Adipocyte (in vitro differentiated cells): ENCODE data around the gene METRNL.

Source experiments
- DNase-seq: peaks from one replicate; pipeline ENCODE4 v3.0.0-alpha.2; 2015; ENCODE audit warnings: low read depth
- H3K27me3 ChIP-seq: replicated peaks from 2 replicates; pipeline ENCODE4 v1.7.0; 2013; ENCODE audit warnings: mild to moderate bottlenecking, low read length, moderate library complexity; ENCODE audit not compliant: control insufficient read depth, insufficient read depth
- H3K36me3 ChIP-seq: 2 replicates; pipeline ENCODE4 v1.7.0; 2013; ENCODE audit warnings: low read length, mild to moderate bottlenecking, moderate library complexity; ENCODE audit not compliant: control insufficient read depth, insufficient read depth, severe bottlenecking
- H3K4me1 ChIP-seq: 2 replicates; pipeline ENCODE4 v1.7.0; 2013; ENCODE audit warnings: mild to moderate bottlenecking, low read length, moderate library complexity; ENCODE audit not compliant: control insufficient read depth, insufficient read depth
- H3K4me3 ChIP-seq: 2 replicates; pipeline ENCODE4 v1.7.0; 2013; ENCODE audit warnings: mild to moderate bottlenecking, low read length, moderate library complexity
- H3K9ac ChIP-seq: 2 replicates; pipeline ENCODE4 v1.7.0; 2013; ENCODE audit warnings: mild to moderate bottlenecking, low read length, moderate library complexity
- H3K9me3 ChIP-seq: 2 replicates; pipeline ENCODE4 v1.7.0; 2013; ENCODE audit warnings: mild to moderate bottlenecking, low read length, moderate library complexity; ENCODE audit not compliant: control insufficient read depth

Gene METRNL

DNA sequence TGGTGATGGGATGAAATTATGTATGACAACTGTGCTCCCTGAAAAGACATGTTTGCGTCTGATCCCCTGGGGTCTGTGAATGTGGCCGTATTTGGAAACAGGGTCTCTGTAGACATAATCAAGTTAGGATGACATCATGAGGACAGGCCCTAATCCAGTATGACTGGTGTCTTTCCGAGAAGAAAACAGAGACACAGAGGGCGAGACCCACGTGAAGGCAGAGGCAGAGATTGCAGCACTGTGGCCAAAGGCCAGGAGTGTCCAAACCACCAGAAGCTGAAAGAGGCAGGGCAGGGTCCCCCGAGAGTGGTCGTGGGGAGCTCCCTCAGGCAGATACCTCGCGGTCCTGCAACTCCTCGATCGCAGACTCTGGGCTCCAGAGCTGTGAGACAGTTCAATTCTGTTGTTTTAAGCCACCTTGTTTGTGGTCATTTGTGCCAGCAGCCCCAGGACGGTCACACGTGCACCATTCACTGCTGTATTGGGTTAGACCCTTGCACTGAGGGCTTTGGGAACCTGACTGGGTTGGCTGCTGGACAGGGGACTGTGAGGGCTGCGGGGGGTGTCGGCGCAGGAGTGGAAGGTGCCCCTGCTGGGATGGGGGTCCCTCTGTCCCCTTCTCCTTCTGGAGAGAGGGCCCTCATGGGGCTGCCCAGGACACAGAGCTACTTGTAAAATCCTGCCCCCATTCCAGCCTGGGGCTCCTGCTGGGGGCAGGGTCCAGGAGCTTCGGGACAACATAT lies 27.7 kb downstream of the METRNL start:
- Histone ChIP-seq H3K9ac (peak overlapping the region; percentile 46), H3K9me3 (no peaks in the 10 kb centered on the region), H3K27me3 (no peaks in the 10 kb centered on the region), H3K4me1 (peaks cover 58% of the 10 kb centered on the region), H3K4me3 (no peak overlapping the region), H3K36me3 (no peaks in the 10 kb centered on the region)
- DNase-seq: peak; percentile 28

DNA sequence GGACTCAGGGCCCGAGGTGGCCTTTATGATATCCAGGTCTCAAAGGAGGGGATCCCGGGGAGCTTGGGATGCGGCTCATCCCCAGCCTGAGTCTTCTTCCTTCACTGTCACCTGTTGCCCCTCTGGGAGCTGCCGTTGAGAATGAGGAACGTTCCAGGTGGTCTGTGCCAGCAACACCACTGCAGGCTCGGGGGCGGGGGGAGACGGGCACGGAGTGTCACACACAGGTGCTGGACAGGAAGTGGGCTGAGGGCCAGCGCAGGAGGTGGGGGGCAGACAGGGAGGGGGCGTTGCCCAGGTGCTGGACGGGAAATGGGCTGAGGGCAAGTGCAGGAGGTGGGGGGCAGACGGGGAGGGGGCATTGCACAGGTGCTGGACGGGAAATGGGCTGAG lies 28.2 kb downstream of the METRNL start:
- DNase-seq: no peak

DNA sequence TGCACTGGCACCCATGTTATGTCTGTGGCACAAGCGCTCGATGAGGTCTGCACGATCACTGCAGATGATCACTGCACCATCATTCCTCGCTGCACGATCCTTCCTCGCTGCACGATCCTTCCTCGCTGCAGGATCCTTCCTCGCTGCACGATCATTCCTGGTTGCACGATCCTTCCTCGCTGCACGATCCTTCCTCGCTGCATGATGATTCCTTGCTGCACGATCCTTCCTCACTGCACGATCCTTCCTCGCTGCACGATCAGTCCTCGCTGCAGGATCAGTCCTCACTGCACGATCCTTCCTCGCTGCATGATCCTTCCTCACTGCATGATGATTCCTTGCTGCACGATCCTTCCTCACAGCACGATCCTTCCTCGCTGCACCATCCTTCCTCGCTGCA lies 29.3 kb downstream of the METRNL start:
- no peaks in the 10 kb centered on the region for H3K9me3 ChIP-seq
- peaks cover 54% of the 10 kb centered on the region for H3K4me1 ChIP-seq
- H3K36me3 ChIP-seq: no peaks in the 10 kb centered on the region
- DNase-seq: no peak
- H3K27me3 ChIP-seq: no peaks in the 10 kb centered on the region
- no peak overlapping the region for H3K4me3 ChIP-seq
- H3K9ac ChIP-seq: no peak overlapping the region

More for the DNA sequence above, 28.2 kb downstream of the METRNL start:
- Histone ChIP-seq H3K27me3 (no peaks in the 10 kb centered on the region), H3K4me3 (no peak overlapping the region), H3K4me1 (peaks cover 54% of the 10 kb centered on the region), H3K36me3 (no peaks in the 10 kb centered on the region), H3K9ac (peak overlapping the region; percentile 46), H3K9me3 (no peaks in the 10 kb centered on the region)

DNA sequence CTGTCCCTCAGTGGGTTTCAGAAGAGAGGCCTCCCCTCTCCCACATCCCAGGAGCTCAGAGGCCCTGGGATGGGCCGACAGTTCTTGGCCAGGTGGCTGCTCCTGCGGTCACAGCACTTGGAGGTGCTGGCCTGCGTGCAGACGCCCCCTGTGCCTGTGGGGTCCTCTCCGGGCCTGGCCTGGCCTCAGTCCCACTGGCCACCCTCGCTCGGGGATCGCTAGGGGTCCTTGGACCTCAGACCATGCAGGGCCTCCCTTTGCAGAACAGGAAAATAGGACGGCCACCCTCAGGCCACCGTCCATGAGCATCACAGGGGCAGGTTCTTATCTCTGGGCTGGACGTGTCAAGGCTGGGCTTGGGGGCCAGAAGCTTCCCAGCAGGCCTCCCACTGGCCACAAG lies 30.0 kb downstream of the METRNL start:
- no peak overlapping the region for H3K4me3 ChIP-seq
- no peak for DNase-seq
- H3K36me3 ChIP-seq: no peaks in the 10 kb centered on the region
- no peaks in the 10 kb centered on the region for H3K9me3 ChIP-seq
- peaks cover 54% of the 10 kb centered on the region for H3K4me1 ChIP-seq
- H3K9ac ChIP-seq: peak overlapping the region; percentile 75
- no peaks in the 10 kb centered on the region for H3K27me3 ChIP-seq

DNA sequence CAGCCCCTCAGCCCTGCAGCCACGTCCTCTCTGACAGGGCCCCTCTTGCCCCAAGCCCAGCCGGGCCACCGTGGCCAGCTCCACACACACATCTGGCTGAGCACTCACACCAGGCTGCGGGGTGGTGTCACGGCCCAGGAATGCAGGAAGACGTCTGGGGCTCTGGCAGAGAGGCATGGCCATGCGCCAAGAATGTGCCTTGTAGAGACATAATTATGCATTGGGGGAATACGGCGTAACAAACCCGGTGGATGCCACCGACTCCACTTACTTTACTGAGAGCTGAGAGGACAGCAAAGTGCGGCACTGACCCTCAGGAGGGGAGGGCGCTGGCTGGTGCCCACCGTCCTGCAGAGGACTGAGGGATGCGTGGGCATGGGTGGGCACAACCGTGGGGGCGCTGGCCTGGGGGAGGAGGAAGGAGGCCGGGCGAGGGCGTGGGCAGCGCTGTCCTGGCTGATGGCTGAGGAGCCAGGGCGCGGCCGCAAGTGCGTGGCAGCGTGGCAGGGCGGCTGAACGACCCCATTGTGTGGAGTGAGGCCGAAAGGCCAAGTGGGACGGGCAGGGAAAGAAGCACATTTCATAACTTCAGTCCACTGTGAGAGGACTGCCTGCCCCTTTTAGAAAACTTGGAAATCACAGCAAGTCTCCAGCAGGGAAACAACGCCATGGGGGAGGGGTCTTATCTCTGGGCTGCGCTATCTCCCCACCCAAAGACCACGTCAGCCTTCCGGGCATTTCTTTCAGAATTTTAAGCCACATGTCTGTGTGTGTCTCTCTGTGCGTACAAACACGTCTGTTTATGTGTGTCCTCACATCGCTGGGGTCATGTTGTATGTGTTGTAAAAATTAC lies 30.6 kb downstream of the METRNL start:
- Histone ChIP-seq H3K4me1 (peaks cover 51% of the 10 kb centered on the region), H3K9me3 (no peaks in the 10 kb centered on the region), H3K9ac (peak overlapping the region; percentile 75), H3K4me3 (peak overlapping the region; percentile 64), H3K36me3 (no peaks in the 10 kb centered on the region), H3K27me3 (no peaks in the 10 kb centered on the region)
- peak; percentile 96 for DNase-seq

DNA sequence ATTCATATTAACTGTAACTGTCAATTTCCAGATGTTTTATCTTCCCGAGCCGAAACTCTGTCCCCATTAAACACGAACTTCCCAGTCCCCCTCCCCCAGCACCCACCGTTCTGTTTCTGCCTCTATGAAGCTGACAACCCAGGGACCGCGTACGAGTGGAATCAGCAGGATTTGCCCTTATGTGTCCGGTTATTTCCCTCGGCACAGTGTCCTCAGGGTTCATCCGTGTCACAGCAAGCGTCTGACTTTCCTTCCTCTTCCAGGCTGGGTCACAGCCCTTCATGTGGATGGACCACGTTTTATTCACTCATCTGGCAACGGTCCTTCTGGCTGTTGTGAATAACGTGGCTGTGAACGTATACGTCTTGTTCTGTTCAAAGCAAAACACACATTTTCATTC lies 31.3 kb downstream of the METRNL start:
- H3K4me3 ChIP-seq: peak overlapping the region; percentile 64
- DNase-seq: no peak
- H3K27me3 ChIP-seq: no peaks in the 10 kb centered on the region
- no peaks in the 10 kb centered on the region for H3K9me3 ChIP-seq
- H3K4me1 ChIP-seq: peaks cover 44% of the 10 kb centered on the region
- peak overlapping the region; percentile 75 for H3K9ac ChIP-seq
- H3K36me3 ChIP-seq: no peaks in the 10 kb centered on the region

DNA sequence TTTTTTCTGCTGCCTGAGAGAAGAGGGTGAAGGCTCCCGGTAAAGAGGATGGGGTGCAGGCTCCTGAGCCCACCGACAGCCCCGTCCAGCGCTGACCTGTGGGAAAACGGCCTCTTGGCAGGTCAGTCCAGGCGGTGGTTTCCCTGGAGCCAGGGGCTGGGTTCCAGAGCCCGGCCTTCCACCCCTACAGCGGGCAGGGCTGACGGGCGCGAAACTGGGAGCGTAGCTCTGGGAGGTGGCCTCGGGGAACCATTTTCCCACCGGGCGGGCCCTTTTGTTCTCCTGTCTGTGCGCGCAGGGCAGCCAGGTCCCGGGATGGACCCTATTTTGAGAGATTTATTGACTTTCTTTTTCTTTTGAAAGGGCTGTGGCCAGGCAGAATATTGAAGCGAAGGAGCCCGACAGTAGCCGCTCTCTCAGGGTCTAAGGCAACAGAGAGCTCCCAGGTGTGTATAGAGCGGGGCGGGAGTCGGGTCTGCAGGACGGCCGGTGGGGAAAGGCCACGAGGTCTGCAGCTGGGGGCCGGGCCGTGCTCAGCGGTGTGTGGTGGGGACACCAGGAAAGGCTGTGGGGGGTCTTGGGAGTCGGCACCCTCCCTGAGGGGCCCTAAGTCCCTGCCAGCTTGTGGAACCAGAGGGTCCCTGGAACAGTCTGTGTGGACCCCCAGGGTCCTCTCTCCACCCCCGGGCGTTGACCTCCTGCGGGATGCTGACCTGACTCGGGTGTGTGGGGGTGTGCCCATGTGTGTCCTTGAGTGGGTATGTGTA lies 32.3 kb downstream of the METRNL start:
- Histone ChIP-seq H3K27me3 (no peaks in the 10 kb centered on the region), H3K9me3 (no peaks in the 10 kb centered on the region), H3K9ac (peak overlapping the region; percentile 75)

DNA sequence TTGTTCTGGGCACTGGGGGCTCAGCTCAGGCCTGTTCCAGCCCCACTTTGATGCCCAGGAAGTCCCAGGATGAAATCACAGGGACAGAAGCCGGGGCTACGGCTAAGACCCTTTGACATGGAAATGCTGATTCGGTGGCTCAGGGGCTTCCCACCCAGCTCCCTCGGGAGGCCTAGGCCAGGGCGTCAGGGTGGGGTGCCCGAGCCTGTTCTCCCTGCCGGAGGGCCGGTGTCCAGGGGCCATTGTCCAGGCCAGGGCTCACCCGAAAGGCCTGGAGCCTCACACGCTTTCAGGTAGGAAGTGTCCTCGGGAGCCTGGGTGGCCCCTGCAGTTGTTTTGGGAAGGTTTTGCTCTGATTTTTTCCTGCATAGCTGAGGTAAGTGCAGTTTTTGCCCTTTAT lies 34.0 kb downstream of the METRNL start:
- Histone ChIP-seq H3K36me3 (no peaks in the 10 kb centered on the region), H3K9ac (no peak overlapping the region), H3K4me1 (peaks cover 24% of the 10 kb centered on the region), H3K9me3 (no peaks in the 10 kb centered on the region), H3K27me3 (no peaks in the 10 kb centered on the region), H3K4me3 (no peak overlapping the region)
- DNase-seq: no peak

More for the DNA sequence above, 32.3 kb downstream of the METRNL start:
- no peak for DNase-seq
- Histone ChIP-seq H3K4me3 (no peak overlapping the region), H3K4me1 (peaks cover 35% of the 10 kb centered on the region), H3K36me3 (no peaks in the 10 kb centered on the region)

DNA sequence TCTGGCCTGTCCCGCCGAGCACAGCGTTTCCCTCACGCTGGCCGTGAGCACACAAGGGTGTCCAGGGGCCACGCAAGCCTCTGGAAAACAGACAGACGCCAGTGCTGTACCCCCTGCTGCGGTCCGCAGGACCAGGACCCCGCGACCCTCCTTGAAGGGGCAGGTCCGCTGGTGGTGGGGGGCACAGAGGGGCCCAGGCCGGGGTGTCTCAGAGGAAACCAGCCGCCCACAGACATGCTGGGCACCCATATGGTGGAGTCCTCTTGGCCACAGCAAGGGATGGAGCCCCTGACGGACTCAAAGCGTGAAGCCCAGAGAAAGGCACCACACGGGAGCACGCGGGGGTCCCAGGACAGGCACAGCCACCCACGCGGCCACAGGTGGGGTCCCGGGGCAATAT lies 34.4 kb downstream of the METRNL start:
- Histone ChIP-seq H3K36me3 (no peaks in the 10 kb centered on the region), H3K4me1 (peaks cover 24% of the 10 kb centered on the region), H3K9me3 (no peaks in the 10 kb centered on the region), H3K27me3 (no peaks in the 10 kb centered on the region), H3K9ac (no peak overlapping the region), H3K4me3 (no peak overlapping the region)
- DNase-seq: no peak

DNA sequence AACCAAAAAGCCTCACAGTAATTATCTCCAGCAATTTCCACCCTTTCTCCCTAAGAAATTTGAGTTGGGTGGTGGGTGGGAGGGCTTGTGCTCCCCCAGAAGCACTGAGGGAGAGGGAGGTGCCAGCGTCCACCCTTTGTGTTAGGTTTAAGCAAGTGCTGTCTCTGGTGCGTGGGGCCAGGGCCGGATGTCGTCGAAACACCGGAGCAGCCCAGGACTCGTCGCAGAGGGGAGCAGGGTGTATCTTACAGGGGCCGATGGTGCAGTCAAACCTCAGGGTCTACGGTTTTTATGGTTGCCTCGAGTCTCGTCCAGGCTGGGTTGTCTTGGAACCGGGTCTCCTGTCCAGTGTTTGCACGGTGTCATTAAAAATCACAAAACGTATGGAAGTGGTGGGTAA lies 35.3 kb downstream of the METRNL start:
- no peak for DNase-seq
- H3K9me3 ChIP-seq: no peaks in the 10 kb centered on the region

DNA sequence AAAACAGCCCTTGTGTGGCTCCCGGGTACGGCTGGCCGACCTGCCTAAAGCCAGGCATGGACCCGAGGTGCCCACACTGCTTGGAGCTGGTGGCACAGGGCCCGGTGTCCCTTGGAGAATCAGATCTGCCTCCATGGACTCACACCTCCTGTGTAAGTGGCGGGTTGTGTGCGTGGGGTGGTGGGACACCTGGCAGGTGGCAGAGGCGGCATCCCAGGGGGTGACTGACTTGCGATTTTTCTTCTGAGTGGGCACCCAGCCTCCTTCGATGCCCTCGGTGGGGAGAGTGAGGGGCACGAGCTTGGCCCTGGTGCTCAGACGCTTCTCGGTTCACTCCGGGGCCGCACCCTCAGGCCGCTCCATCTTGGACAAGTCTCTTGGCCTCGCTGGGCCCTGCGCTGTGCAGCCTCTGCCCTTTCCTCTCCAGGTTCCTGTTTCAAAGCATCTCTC lies 35.8 kb downstream of the METRNL start:
- Histone ChIP-seq H3K4me1 (peaks cover 13% of the 10 kb centered on the region), H3K36me3 (no peaks in the 10 kb centered on the region), H3K27me3 (no peaks in the 10 kb centered on the region), H3K9ac (no peak overlapping the region), H3K4me3 (no peak overlapping the region), H3K9me3 (no peaks in the 10 kb centered on the region)
- DNase-seq: no peak

More for the DNA sequence above, 35.3 kb downstream of the METRNL start:
- peaks cover 19% of the 10 kb centered on the region for H3K4me1 ChIP-seq
- no peak overlapping the region for H3K4me3 ChIP-seq
- no peak overlapping the region for H3K9ac ChIP-seq
- H3K27me3 ChIP-seq: no peaks in the 10 kb centered on the region
- H3K36me3 ChIP-seq: no peaks in the 10 kb centered on the region
